Lung (tissue), 12 donors: ENCODE results near the gene MOB3B. TPM values are rescaled to one million over a fixed set of nuclear protein-coding genes. Genes with fewer than 3 reads are reported as not detected.

ENCODE experiments used
- ATAC-seq: fragments of 200-7000 bp; cut with Tn5 transposase; one replicate; pipeline ENCODE4 v1.9.1; 2020; ENCODE audit warnings: moderate number of reproducible peaks; ENCODE audit not compliant: insufficient read depth, low FRiP score
- DNase-seq, 3 donors: peaks; one replicate each; pipeline ENCODE4 v3.0.0-alpha.2; 2013 to 2017
- H3K27ac ChIP-seq, 2 donors: one replicate each; pipeline ENCODE4 v1.5.1; 2013; ENCODE audit warnings: mild to moderate bottlenecking in 2 of 2, moderate library complexity in 2 of 2, control low read depth in 1 of 2, inconsistent platforms in 1 of 2, low read depth in 1 of 2, low read length in 1 of 2
- H3K27me3 ChIP-seq, 3 donors: one replicate each; pipeline ENCODE4 v1.5.1; 2013; ENCODE audit warnings: low read length in 2 of 3; ENCODE audit not compliant: control insufficient read depth in 3 of 3, insufficient read depth in 3 of 3
- H3K36me3 ChIP-seq, 4 donors: one replicate each; pipeline ENCODE4 v1.5.1; 2013; ENCODE audit warnings: low read length in 4 of 4, mild to moderate bottlenecking in 1 of 4, moderate library complexity in 1 of 4; ENCODE audit not compliant: control insufficient read depth in 4 of 4, insufficient read depth in 4 of 4
- H3K4me1 ChIP-seq, 5 donors: one replicate each; pipeline ENCODE4 v1.5.1; 2013; ENCODE audit warnings: low read length in 5 of 5, mild to moderate bottlenecking in 2 of 5, moderate library complexity in 1 of 5; ENCODE audit not compliant: control insufficient read depth in 5 of 5, insufficient read depth in 5 of 5
- H3K4me3 ChIP-seq: one replicate; pipeline ENCODE4 v1.5.1; 2013; ENCODE audit warnings: mild to moderate bottlenecking, control low read depth, moderate library complexity
- H3K9ac ChIP-seq, 2 donors: one replicate each; pipeline ENCODE4 v1.5.1; 2013; ENCODE audit warnings: low read length in 2 of 2, control low read depth in 1 of 2; ENCODE audit not compliant: insufficient read depth in 1 of 2
- H3K9me3 ChIP-seq, 4 donors: one replicate each; pipeline ENCODE4 v1.5.1; 2013; ENCODE audit warnings: low read length in 3 of 4, mild to moderate bottlenecking in 1 of 4, moderate library complexity in 1 of 4; ENCODE audit not compliant: control insufficient read depth in 4 of 4, insufficient read depth in 3 of 4
- CTCF ChIP-seq: IDR thresholded peaks from 2 replicates; pipeline ENCODE4 v1.5.1; 2012; ENCODE audit warnings: mild to moderate bottlenecking; ENCODE audit errors: control extremely low read depth, extremely low read depth
- WGBS, 2 donors: extraction: QIAGEN DNeasy Blood & Tissue Kit; methylation state at CpG; one replicate each; pipeline ENCODE4 v1.1.7; 2013; 5-methylcytosine and 5-hydroxymethylcytosine counted together
- polyA plus RNA-seq, 2 donors: library from polyadenylated mRNA; stranded (reverse); fragments of 200-250 nt; gene quantifications; one replicate each; pipeline ENCODE4 v1.2.1, GENCODE V29; 2013
- total RNA-seq, 2 donors: library from RNA; depleted of rRNA in 1 of 2; stranded (reverse); fragments of >200 nt in 1 of 2; gene quantifications; one replicate each; pipeline ENCODE4 v1.2.1, GENCODE V29; 2014 to 2021
- donor health status: control.
- donor health status: control.
- donor health status: Bipolar disorder and iron deficiency.
- donor health status: healthy.
- donor health status: DM: yes; HTN: yes; CAD: no.

The MOB3B gene
- total and polyA plus RNA-seq, 4 donors: 1.6 to 12.9 (median 6.4) TPM

GRCh38 chr9:27352457-27353165 lies 177.0 kb downstream of the MOB3B start:
- Histone ChIP-seq H3K27me3 (no peaks in the 10 kb centered on the region), H3K27ac (peak overlapping the region in 1 of 2 donors; percentile 40), H3K4me3 (no peak overlapping the region), H3K4me1 (peaks cover 4 to 52% (median 8%) of the 10 kb centered on the region in 5 donors), H3K9me3 (no peaks in the 10 kb centered on the region), H3K9ac (no peak overlapping the region), H3K36me3 (peaks cover 0 to 3% (median 0%) of the 10 kb centered on the region in 4 donors)
- no peak for TF ChIP-seq CTCF
- ATAC-seq (peak; percentile 40), DNase-seq (no peak)
- 47 to 65% methylated on average over 5 of the region's 5 CpGs for WGBS, 2 donors

- peak overlapping the region in 1 of 2 donors; percentile 3 for H3K27ac ChIP-seq
- WGBS, 2 donors: 69 to 73% methylated on average over 2 of the region's 2 CpGs
- TF ChIP-seq CTCF: no peak
Measured at GRCh38 chr9:27351438-27351837, 178.2 kb downstream of the MOB3B start.

GRCh38 chr9:27350382-27350976 lies 179.1 kb downstream of the MOB3B start:
- no peak for TF ChIP-seq CTCF
- H3K4me1 ChIP-seq: peaks cover 3 to 54% (median 6%) of the 10 kb centered on the region in 5 donors

More at GRCh38 chr9:27351438-27351837, 178.2 kb downstream of the MOB3B start:
- Histone ChIP-seq H3K9me3 (no peaks in the 10 kb centered on the region), H3K9ac (peak overlapping the region in 1 of 2 donors; percentile 28), H3K27me3 (no peaks in the 10 kb centered on the region), H3K4me1 (peaks cover 4 to 48% (median 6%) of the 10 kb centered on the region in 5 donors), H3K4me3 (no peak overlapping the region), H3K36me3 (no peaks in the 10 kb centered on the region)
- ATAC-seq (no peak), DNase-seq (peak; percentile 74 to 86 (median 75))

More at GRCh38 chr9:27350382-27350976, 179.1 kb downstream of the MOB3B start:
- no peak overlapping the region for H3K4me3 ChIP-seq
- 96% methylated on average over 4 to 5 of the region's 5 CpGs for WGBS, 2 donors
- H3K27ac ChIP-seq: no peak overlapping the region
- H3K9me3 ChIP-seq: no peaks in the 10 kb centered on the region
- no peak for DNase-seq
- no peaks in the 10 kb centered on the region for H3K36me3 ChIP-seq
- no peaks in the 10 kb centered on the region for H3K27me3 ChIP-seq
- ATAC-seq: no peak
- no peak overlapping the region for H3K9ac ChIP-seq
